ENCODE results near the gene FHIT. TPM values are rescaled to one million over a fixed set of nuclear protein-coding genes. Genes with fewer than 3 reads are reported as not detected.

Gene FHIT
- total and polyA plus RNA-seq, 4 donors: 2.1 to 14.7 (median 6.6) TPM

DNA sequence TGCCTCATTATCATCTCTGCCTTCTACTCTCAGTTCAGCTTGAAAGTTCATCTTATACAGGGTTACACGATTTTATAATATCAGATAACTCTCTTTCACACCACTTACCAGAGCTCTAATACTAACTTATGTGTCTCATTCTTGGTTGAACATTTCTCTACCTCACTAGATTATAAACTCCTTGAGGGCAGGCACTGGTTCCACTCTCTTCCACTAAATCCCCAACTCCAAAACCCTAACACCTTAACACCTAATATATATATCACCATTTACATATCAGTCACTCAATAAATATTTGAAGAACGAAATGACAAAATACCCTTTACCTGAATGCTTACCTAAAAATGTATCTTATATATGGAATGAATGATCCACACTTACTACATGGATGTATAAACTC lies 977.2 kb downstream of the FHIT start (continued):
- no peak for TF ChIP-seq EGR1 (IDR thresholded peaks at IDR 0.05; ENCODE audit: low read depth in 2 of 2)
- TF ChIP-seq HNF4G (IDR thresholded peaks at IDR 0.05): no peak
- TF ChIP-seq HNF4A (conservative IDR thresholded peaks at IDR 0.05): no peak

GRCh38 chr3:60269829-60270266 lies 981.4 kb downstream of the FHIT start:
- Histone ChIP-seq H3K27me3 (ENCODE audit: control insufficient read depth in 4 of 4, insufficient read depth in 4 of 4, low read length in 3 of 4) (no peaks in the 10 kb centered on the region), H3K9ac (ENCODE audit: low read depth in 1 of 2, low read length in 2 of 2) (no peak overlapping the region), H3K27ac (ENCODE audit: low read depth in 1 of 2, low read length in 2 of 2) (no peak overlapping the region), H3K4me3 (ENCODE audit: low read depth in 1 of 3, low read length in 3 of 3) (no peak overlapping the region), H3K9me3 (ENCODE audit: control insufficient read depth in 4 of 4, low read length in 3 of 4) (no peaks in the 10 kb centered on the region), H3K4me1 (ENCODE audit: control insufficient read depth in 4 of 4, insufficient read depth in 4 of 4, low read length in 3 of 4) (no peaks in the 10 kb centered on the region), H3K36me3 (ENCODE audit: control insufficient read depth in 4 of 4, insufficient read depth in 3 of 4, low read depth in 1 of 4, low read length in 3 of 4) (no peaks in the 10 kb centered on the region)
- TF ChIP-seq EGR1 (IDR thresholded peaks at IDR 0.05; ENCODE audit: low read depth in 2 of 2): no peak
- TF ChIP-seq RXRA (IDR thresholded peaks at IDR 0.05): no peak
- TF ChIP-seq TAF1 (conservative IDR thresholded peaks at IDR 0.05): no peak
- 96% methylated on average over 7 of the region's 7 CpGs for WGBS
- no peak for DNase-seq (ENCODE audit: low spot score)

DNA sequence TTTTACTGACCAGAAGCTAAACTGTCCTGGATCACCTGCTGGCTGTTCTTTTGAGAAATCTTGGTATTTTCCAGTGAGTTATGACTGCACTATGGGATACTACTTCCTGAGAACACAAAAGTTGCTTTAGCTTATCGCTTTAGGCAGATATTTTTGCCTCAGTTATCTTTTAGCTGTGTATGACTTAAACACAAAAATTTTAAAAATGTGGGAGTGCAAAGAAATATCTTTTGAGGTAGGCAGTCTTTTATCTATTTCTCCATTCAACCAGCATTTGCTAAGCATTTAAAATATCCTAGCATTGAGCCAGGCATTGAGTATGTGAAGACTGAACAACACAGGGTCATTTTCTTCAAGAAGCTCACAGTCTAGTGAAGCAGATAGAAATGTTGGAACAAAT lies 981.9 kb downstream of the FHIT start:
- H3K4me1 ChIP-seq (ENCODE audit: control insufficient read depth in 4 of 4, insufficient read depth in 4 of 4, low read length in 3 of 4): no peaks in the 10 kb centered on the region
- H3K27ac ChIP-seq (ENCODE audit: low read depth in 1 of 2, low read length in 2 of 2): no peak overlapping the region
- WGBS: 92% methylated on average over 1 of the region's 1 CpG
- no peak for DNase-seq (ENCODE audit: low spot score)
- no peaks in the 10 kb centered on the region for H3K9me3 ChIP-seq (ENCODE audit: control insufficient read depth in 4 of 4, low read length in 3 of 4)
- H3K36me3 ChIP-seq (ENCODE audit: control insufficient read depth in 4 of 4, insufficient read depth in 3 of 4, low read depth in 1 of 4, low read length in 3 of 4): no peaks in the 10 kb centered on the region
- no peak overlapping the region for H3K4me3 ChIP-seq (ENCODE audit: low read depth in 1 of 3, low read length in 3 of 3)
- H3K9ac ChIP-seq (ENCODE audit: low read depth in 1 of 2, low read length in 2 of 2): no peak overlapping the region
- TF ChIP-seq ATF3 (IDR thresholded peaks at IDR 0.05): no peak
- TF ChIP-seq MAX (IDR thresholded peaks at IDR 0.05): no peak
- TF ChIP-seq FOXA1 (IDR thresholded peaks at IDR 0.05): no peak
- TF ChIP-seq HNF4G (IDR thresholded peaks at IDR 0.05): no peak
- TF ChIP-seq, protein P1, sequence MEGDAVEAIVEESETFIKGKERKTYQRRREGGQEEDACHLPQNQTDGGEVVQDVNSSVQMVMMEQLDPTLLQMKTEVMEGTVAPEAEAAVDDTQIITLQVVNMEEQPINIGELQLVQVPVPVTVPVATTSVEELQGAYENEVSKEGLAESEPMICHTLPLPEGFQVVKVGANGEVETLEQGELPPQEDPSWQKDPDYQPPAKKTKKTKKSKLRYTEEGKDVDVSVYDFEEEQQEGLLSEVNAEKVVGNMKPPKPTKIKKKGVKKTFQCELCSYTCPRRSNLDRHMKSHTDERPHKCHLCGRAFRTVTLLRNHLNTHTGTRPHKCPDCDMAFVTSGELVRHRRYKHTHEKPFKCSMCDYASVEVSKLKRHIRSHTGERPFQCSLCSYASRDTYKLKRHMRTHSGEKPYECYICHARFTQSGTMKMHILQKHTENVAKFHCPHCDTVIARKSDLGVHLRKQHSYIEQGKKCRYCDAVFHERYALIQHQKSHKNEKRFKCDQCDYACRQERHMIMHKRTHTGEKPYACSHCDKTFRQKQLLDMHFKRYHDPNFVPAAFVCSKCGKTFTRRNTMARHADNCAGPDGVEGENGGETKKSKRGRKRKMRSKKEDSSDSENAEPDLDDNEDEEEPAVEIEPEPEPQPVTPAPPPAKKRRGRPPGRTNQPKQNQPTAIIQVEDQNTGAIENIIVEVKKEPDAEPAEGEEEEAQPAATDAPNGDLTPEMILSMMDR (IDR thresholded peaks at IDR 0.05; ENCODE audit: low read depth, low read length, missing input control): no peak
- no peak for TF ChIP-seq YY1 (IDR thresholded peaks at IDR 0.05)
- TF ChIP-seq HNF4A (conservative IDR thresholded peaks at IDR 0.05): no peak
- TF ChIP-seq SP1 (IDR thresholded peaks at IDR 0.05): no peak
- TF ChIP-seq FOXA2 (IDR thresholded peaks at IDR 0.05): no peak
- H3K27me3 ChIP-seq (ENCODE audit: control insufficient read depth in 4 of 4, insufficient read depth in 4 of 4, low read length in 3 of 4): no peaks in the 10 kb centered on the region

DNA sequence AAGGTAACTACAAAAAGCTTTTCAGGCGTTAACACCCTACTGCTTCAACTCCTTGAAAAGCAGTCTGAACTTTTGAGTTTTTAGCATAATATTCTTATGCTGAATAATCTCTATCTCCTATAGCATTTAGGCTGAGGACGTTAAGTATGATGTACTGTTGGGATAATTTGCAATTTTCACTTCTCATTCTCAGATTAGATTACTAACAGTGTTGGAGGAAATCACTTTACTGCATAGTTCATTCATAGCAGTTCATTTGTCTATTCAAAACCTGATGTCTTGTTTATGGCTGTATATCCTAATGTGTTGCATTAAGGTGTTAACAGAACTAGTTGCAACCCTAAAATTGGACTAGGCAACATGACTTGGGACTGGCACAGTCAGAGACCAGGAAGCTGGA lies 983.1 kb downstream of the FHIT start:
- WGBS: 36% methylated on average over 2 of the region's 2 CpGs
- no peaks in the 10 kb centered on the region for H3K36me3 ChIP-seq (ENCODE audit: control insufficient read depth in 4 of 4, insufficient read depth in 3 of 4, low read depth in 1 of 4, low read length in 3 of 4)
- H3K9me3 ChIP-seq (ENCODE audit: control insufficient read depth in 4 of 4, low read length in 3 of 4): no peaks in the 10 kb centered on the region
- H3K4me1 ChIP-seq (ENCODE audit: control insufficient read depth in 4 of 4, insufficient read depth in 4 of 4, low read length in 3 of 4): no peaks in the 10 kb centered on the region
- no peak overlapping the region for H3K27ac ChIP-seq (ENCODE audit: low read depth in 1 of 2, low read length in 2 of 2)
- H3K4me3 ChIP-seq (ENCODE audit: low read depth in 1 of 3, low read length in 3 of 3): no peak overlapping the region
- H3K27me3 ChIP-seq (ENCODE audit: control insufficient read depth in 4 of 4, insufficient read depth in 4 of 4, low read length in 3 of 4): no peaks in the 10 kb centered on the region
- DNase-seq (ENCODE audit: low spot score): no peak
- H3K9ac ChIP-seq (ENCODE audit: low read depth in 1 of 2, low read length in 2 of 2): no peak overlapping the region
- TF ChIP-seq NR2F2 (IDR thresholded peaks at IDR 0.05): no peak
- no peak for TF ChIP-seq ZBTB33 (IDR thresholded peaks at IDR 0.05)
- no peak for TF ChIP-seq JUND (IDR thresholded peaks at IDR 0.05)
- no peak for TF ChIP-seq TAF1 (conservative IDR thresholded peaks at IDR 0.05)
- TF ChIP-seq SP1 (IDR thresholded peaks at IDR 0.05): no peak
- no peak for TF ChIP-seq ATF3 (IDR thresholded peaks at IDR 0.05)
- no peak for TF ChIP-seq RXRA (IDR thresholded peaks at IDR 0.05)
- TF ChIP-seq FOXA2 (IDR thresholded peaks at IDR 0.05): no peak
- TF ChIP-seq EGR1 (IDR thresholded peaks at IDR 0.05; ENCODE audit: low read depth in 2 of 2): no peak
- TF ChIP-seq YY1 (IDR thresholded peaks at IDR 0.05): no peak
- TF ChIP-seq MAX (IDR thresholded peaks at IDR 0.05): no peak

Data from liver (tissue), 9 donors.